ENCODE data around the gene LPP. TPM values are rescaled to one million over a fixed set of nuclear protein-coding genes. Genes with fewer than 3 reads are reported as not detected.

LPP gene
- total RNA-seq, 3 donors from 2014 or later (not counting 1 experiment from before 2014, with no cell fraction given), result 137 to 163 (median 149) TPM

GRCh38 chr3:188200481-188200880, 46.5 kb downstream of the LPP start:
- intact Hi-C loops (cut with micrococcal nuclease), result no loop called here
- no peaks in the 10 kb centered on the region for H3K27me3 ChIP-seq (ENCODE audit: control insufficient read depth, insufficient read depth, low read length)
- DNase-seq, result no peak
- no peak overlapping the region for H3K27ac Mint-ChIP-seq
- H3K9me3 ChIP-seq (ENCODE audit: control insufficient read depth, insufficient read depth, low read length), result no peaks in the 10 kb centered on the region
- H3K9me3 Mint-ChIP-seq, result no peaks in the 10 kb centered on the region
- no peak overlapping the region for H3K4me3 ChIP-seq (ENCODE audit: low read length)
- no peak overlapping the region for H3K27ac ChIP-seq (ENCODE audit: low read length)
- H3K4me1 Mint-ChIP-seq, result peaks cover 61 to 64% of the 10 kb centered on the region in 2 donors
- no CpG with 5 or more reads among the region's 2 CpGs for WGBS (ENCODE audit: insufficient coverage)
- peaks cover 3% of the 10 kb centered on the region for H3K36me3 ChIP-seq (ENCODE audit: control insufficient read depth, insufficient read depth, low read length)
- no peaks in the 10 kb centered on the region for H3K27me3 Mint-ChIP-seq (ENCODE audit: low read depth in 2 of 2)
- no peak overlapping the region for H3K4me3 Mint-ChIP-seq
- no peak for TF ChIP-seq CTCF (IDR thresholded peaks at IDR 0.05)
- H3K4me1 ChIP-seq (ENCODE audit: control insufficient read depth, insufficient read depth, low read length), result no peaks in the 10 kb centered on the region
- no peaks in the 10 kb centered on the region for H3K36me3 Mint-ChIP-seq
- ATAC-seq, result no peak

GRCh38 chr3:188202358-188203138, 48.6 kb downstream of the LPP start:
- H3K4me3 Mint-ChIP-seq, result no peak overlapping the region
- no peaks in the 10 kb centered on the region for H3K9me3 Mint-ChIP-seq
- WGBS (ENCODE audit: insufficient coverage), result 90% methylated on average over 10 of the region's 10 CpGs
- no peak for DNase-seq
- Histone ChIP-seq H3K4me1 (ENCODE audit: control insufficient read depth, insufficient read depth, low read length) (no peaks in the 10 kb centered on the region), H3K27ac (ENCODE audit: low read length) (no peak overlapping the region), H3K27me3 (ENCODE audit: control insufficient read depth, insufficient read depth, low read length) (no peaks in the 10 kb centered on the region), H3K4me3 (ENCODE audit: low read length) (no peak overlapping the region), H3K36me3 (ENCODE audit: control insufficient read depth, insufficient read depth, low read length) (peaks cover 3% of the 10 kb centered on the region), H3K9me3 (ENCODE audit: control insufficient read depth, insufficient read depth, low read length) (no peaks in the 10 kb centered on the region)
- H3K27me3 Mint-ChIP-seq (ENCODE audit: low read depth in 2 of 2), result no peaks in the 10 kb centered on the region
- peaks cover 52 to 53% of the 10 kb centered on the region in 2 donors for H3K4me1 Mint-ChIP-seq
- no peaks in the 10 kb centered on the region for H3K36me3 Mint-ChIP-seq
- no peak overlapping the region for H3K27ac Mint-ChIP-seq
- intact Hi-C loops (cut with micrococcal nuclease), result no loop called here
- TF ChIP-seq CTCF (IDR thresholded peaks at IDR 0.05), result no peak
- peak in 1 of 3 donors; percentile 42 for ATAC-seq

GRCh38 chr3:188204526-188204925, 50.6 kb downstream of the LPP start:
- Mint-ChIP-seq H3K27ac (peak overlapping the region in 1 of 2 donors; percentile 23), H3K36me3 (no peaks in the 10 kb centered on the region), H3K4me3 (no peak overlapping the region), H3K4me1 (peaks cover 42 to 47% of the 10 kb centered on the region in 2 donors), H3K9me3 (no peaks in the 10 kb centered on the region), H3K27me3 (ENCODE audit: low read depth in 2 of 2) (no peaks in the 10 kb centered on the region)
- H3K9me3 ChIP-seq (ENCODE audit: control insufficient read depth, insufficient read depth, low read length), result no peaks in the 10 kb centered on the region
- H3K4me1 ChIP-seq (ENCODE audit: control insufficient read depth, insufficient read depth, low read length), result no peaks in the 10 kb centered on the region
- H3K4me3 ChIP-seq (ENCODE audit: low read length), result no peak overlapping the region
- ATAC-seq (no peak), DNase-seq (no peak)
- intact Hi-C loops (cut with micrococcal nuclease), result no loop called here
- no peaks in the 10 kb centered on the region for H3K27me3 ChIP-seq (ENCODE audit: control insufficient read depth, insufficient read depth, low read length)
- H3K36me3 ChIP-seq (ENCODE audit: control insufficient read depth, insufficient read depth, low read length), result peaks cover 4% of the 10 kb centered on the region
- no peak overlapping the region for H3K27ac ChIP-seq (ENCODE audit: low read length)
- TF ChIP-seq CTCF (IDR thresholded peaks at IDR 0.05), result no peak
- WGBS (ENCODE audit: insufficient coverage), result 86% methylated on average over 2 of the region's 2 CpGs
